Measurements from ENCODE around the gene BTBD2. TPM values are rescaled to one million over a fixed set of nuclear protein-coding genes. Genes with fewer than 3 reads are reported as not detected.

BTBD2 gene
- total RNA-seq, 1 experiment from 2014 or later, result 81.0 TPM

GRCh38 chr19:1997353-1998233, 17.9 kb downstream of the BTBD2 start:
- Histone ChIP-seq H3K4me2 (no peak overlapping the region), H3K27ac (no peak overlapping the region), H3K4me3 (no peak overlapping the region), H3K36me3 (ENCODE audit: low read depth) (peaks cover 3% of the 10 kb centered on the region; the same call in 1 of the 2 replicates), H3K9me3 (ENCODE audit: insufficient read depth, low read depth) (no peaks in the 10 kb centered on the region), H3K79me2 (ENCODE audit: low read depth) (no peaks in the 10 kb centered on the region), H3K9me2 (ENCODE audit: insufficient read depth) (no peaks in the 10 kb centered on the region), H3K27me3 (ENCODE audit: insufficient read depth, low read depth) (no peaks in the 10 kb centered on the region), H2AFZ (no peak overlapping the region), H3F3A (ENCODE audit: insufficient read depth, low read depth) (no peaks in the 10 kb centered on the region), H4K20me1 (ENCODE audit: insufficient read depth) (no peaks in the 10 kb centered on the region), H3K4me1 (replicated peaks; ENCODE audit: insufficient read depth) (no peaks in the 10 kb centered on the region)
- no peak for DNase-seq
- CTCF ChIA-PET, result no interaction called here
- BruUV-seq (replicated peaks), result no TSS peak
- no peak for TF ChIP-seq EZH2 (IDR thresholded peaks at IDR 0.05; ENCODE audit: low read depth)
- TF ChIP-seq, protein P1, sequence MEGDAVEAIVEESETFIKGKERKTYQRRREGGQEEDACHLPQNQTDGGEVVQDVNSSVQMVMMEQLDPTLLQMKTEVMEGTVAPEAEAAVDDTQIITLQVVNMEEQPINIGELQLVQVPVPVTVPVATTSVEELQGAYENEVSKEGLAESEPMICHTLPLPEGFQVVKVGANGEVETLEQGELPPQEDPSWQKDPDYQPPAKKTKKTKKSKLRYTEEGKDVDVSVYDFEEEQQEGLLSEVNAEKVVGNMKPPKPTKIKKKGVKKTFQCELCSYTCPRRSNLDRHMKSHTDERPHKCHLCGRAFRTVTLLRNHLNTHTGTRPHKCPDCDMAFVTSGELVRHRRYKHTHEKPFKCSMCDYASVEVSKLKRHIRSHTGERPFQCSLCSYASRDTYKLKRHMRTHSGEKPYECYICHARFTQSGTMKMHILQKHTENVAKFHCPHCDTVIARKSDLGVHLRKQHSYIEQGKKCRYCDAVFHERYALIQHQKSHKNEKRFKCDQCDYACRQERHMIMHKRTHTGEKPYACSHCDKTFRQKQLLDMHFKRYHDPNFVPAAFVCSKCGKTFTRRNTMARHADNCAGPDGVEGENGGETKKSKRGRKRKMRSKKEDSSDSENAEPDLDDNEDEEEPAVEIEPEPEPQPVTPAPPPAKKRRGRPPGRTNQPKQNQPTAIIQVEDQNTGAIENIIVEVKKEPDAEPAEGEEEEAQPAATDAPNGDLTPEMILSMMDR (conservative IDR thresholded peaks at IDR 0.05), result no peak
- POLR2A ChIA-PET (ENCODE audit: unreplicated experiment), result no interaction called here
- intact Hi-C loops (cut with micrococcal nuclease; ENCODE audit: unreplicated experiment), result no loop called here

- TF ChIP-seq EZH2 (IDR thresholded peaks at IDR 0.05; ENCODE audit: low read depth), result no peak
- TF ChIP-seq, protein P1 (conservative IDR thresholded peaks at IDR 0.05), result no peak
- H3K9me3 ChIP-seq (ENCODE audit: insufficient read depth, low read depth), result no peaks in the 10 kb centered on the region
- intact Hi-C loops (cut with micrococcal nuclease; ENCODE audit: unreplicated experiment), result no loop called here
- H3K27me3 ChIP-seq (ENCODE audit: insufficient read depth, low read depth), result no peaks in the 10 kb centered on the region
- no peaks in the 10 kb centered on the region for H3K79me2 ChIP-seq (ENCODE audit: low read depth)
- no peak overlapping the region for H2AFZ ChIP-seq
- no peaks in the 10 kb centered on the region for H3K4me1 ChIP-seq (replicated peaks; ENCODE audit: insufficient read depth)
- peaks cover 3% of the 10 kb centered on the region; the same call in 1 of the 2 replicates for H3K36me3 ChIP-seq (ENCODE audit: low read depth)
- peaks cover 4% of the 10 kb centered on the region; the same call in 1 of the 2 replicates for H3F3A ChIP-seq (ENCODE audit: insufficient read depth, low read depth)
- POLR2A ChIA-PET (ENCODE audit: unreplicated experiment), result no interaction called here
- no peak for DNase-seq
- BruUV-seq (replicated peaks), result no TSS peak
- no peak overlapping the region for H3K4me3 ChIP-seq
- H3K27ac ChIP-seq, result no peak overlapping the region
- CTCF ChIA-PET, result no interaction called here
- no peak overlapping the region for H3K4me2 ChIP-seq
- no peaks in the 10 kb centered on the region for H3K9me2 ChIP-seq (ENCODE audit: insufficient read depth)
- H4K20me1 ChIP-seq (ENCODE audit: insufficient read depth), result no peaks in the 10 kb centered on the region
These were observed 22.7 kb downstream of the BTBD2 start for GRCh38 chr19:1992759-1993260.

- Histone ChIP-seq H2AFZ (no peak overlapping the region), H3K36me3 (ENCODE audit: low read depth) (peaks cover 3% of the 10 kb centered on the region; the same call in 1 of the 2 replicates), H3K79me2 (ENCODE audit: low read depth) (no peaks in the 10 kb centered on the region), H4K20me1 (ENCODE audit: insufficient read depth) (no peaks in the 10 kb centered on the region), H3K9me3 (ENCODE audit: insufficient read depth, low read depth) (no peaks in the 10 kb centered on the region), H3K4me3 (no peak overlapping the region), H3K9me2 (ENCODE audit: insufficient read depth) (no peaks in the 10 kb centered on the region), H3K4me2 (no peak overlapping the region), H3K27me3 (ENCODE audit: insufficient read depth, low read depth) (no peaks in the 10 kb centered on the region), H3K4me1 (replicated peaks; ENCODE audit: insufficient read depth) (no peaks in the 10 kb centered on the region), H3F3A (ENCODE audit: insufficient read depth, low read depth) (peaks cover 4% of the 10 kb centered on the region; the same call in 1 of the 2 replicates), H3K27ac (no peak overlapping the region)
- ChIA-PET CTCF (interaction anchor here (0.6 kb wide), 1 partner anchor 91 kb away, joined by 5 read pairs; no protein-coding TSS in a partner anchor), POLR2A (ENCODE audit: unreplicated experiment) (no interaction called here)
- TF ChIP-seq, protein P1 (conservative IDR thresholded peaks at IDR 0.05), result no peak
- no peak for TF ChIP-seq EZH2 (IDR thresholded peaks at IDR 0.05; ENCODE audit: low read depth)
- BruUV-seq (replicated peaks), result no TSS peak
- intact Hi-C loops (cut with micrococcal nuclease; ENCODE audit: unreplicated experiment), result no loop called here
- no peak for DNase-seq
These were observed 24.2 kb downstream of the BTBD2 start for GRCh38 chr19:1991018-1991913.
